K562 (cell line): ENCODE results near the gene MARCHF9.

ENCODE experiments used
- CHD2 ChIP-seq: IDR thresholded peaks from 2 replicates; pipeline ENCODE4 v1.6.1; 2011; ENCODE audit warnings: low read depth, low read length
- CTCF ChIP-seq, 3 experiments: IDR thresholded peaks in 2 of 3; conservative IDR thresholded peaks in 1 of 3; 2 replicates each; pipeline ENCODE4 v1.5.1; 2011 to 2012; ENCODE audit warnings: low read length in 3 of 3, mild to moderate bottlenecking in 3 of 3, control low read depth in 2 of 3, improper control_type of control experiment in 1 of 3, inconsistent platforms in 1 of 3, low read depth in 1 of 3, mixed read lengths in 1 of 3, moderate library complexity in 1 of 3; ENCODE audit not compliant: insufficient read depth in 2 of 3
- POLR2AphosphoS5 ChIP-seq: IDR thresholded peaks from 2 replicates; pipeline ENCODE4 v1.6.1; 2011; ENCODE audit warnings: mild to moderate bottlenecking, low read depth, low read length, moderate library complexity; ENCODE audit not compliant: control insufficient read depth, insufficient read depth
- RFX5 ChIP-seq: IDR thresholded peaks from 2 replicates; pipeline ENCODE4 v1.6.1; 2011; ENCODE audit warnings: low read depth, mild to moderate bottlenecking, improper control_type of control experiment, low read length
- RNF2 ChIP-seq: sonication (generic); IDR thresholded peaks from 2 replicates; pipeline ENCODE4 v1.6.1; 2016
- TSHZ1 ChIP-seq: fragments of 250-450 bp; sonication (Bioruptor Pico); IDR thresholded peaks from 2 replicates; pipeline ENCODE4 v1.4.0; 2020; ENCODE audit warnings: mild to moderate bottlenecking, moderate library complexity
- TF ChIP-seq, protein P1 (sequence below): fragments of 450-650 bp; conservative IDR thresholded peaks from 2 replicates; pipeline ENCODE4 v1.6.1; 2016; ENCODE audit warnings: missing genetic modification characterization, low read depth, mild to moderate bottlenecking, control low read depth, missing compliant biosample characterization
- TF ChIP-seq, protein P2 (sequence below): sonication (generic); formaldehyde crosslinking; IDR thresholded peaks from 2 replicates; pipeline ENCODE4 v1.8.1; 2023; ENCODE audit warnings: mild to moderate bottlenecking, missing genetic modification reagents

DNA sequence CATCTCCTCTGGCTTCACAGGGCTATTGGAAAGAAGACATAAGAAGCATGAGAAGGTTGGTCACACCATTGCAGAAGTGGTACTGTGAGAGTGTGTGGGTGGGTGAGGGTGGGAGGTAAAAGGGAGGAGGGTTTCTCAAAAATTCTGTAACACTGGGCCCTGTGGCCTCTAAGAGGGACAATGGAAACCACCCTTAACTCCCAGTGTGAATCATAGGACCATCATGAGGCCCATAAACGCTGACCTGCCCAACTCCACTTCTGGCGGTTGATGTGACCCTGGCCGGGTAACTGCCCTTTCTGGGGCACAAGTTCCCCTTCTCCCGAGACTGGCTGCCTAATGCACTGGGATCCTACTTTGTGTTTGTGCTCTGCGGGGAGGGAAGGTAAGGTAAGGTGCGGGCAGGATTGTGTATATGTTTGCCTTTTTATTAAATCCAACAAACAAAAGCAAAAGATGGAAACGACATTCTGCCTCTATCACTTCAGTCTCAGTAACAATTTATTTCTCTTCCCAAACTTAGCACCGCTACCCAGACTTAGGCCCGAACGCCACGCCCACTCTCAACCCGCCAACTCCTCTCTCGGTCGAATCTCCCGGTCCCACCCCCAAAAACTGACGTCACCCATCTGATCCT, 16.5 kb downstream of the MARCHF9 start:
- TF ChIP-seq POLR2AphosphoS5 = no peak
- no peak for TF ChIP-seq CTCF (IDR thresholded peaks at IDR 0.05 in 2 of 3, conservative IDR thresholded peaks at IDR 0.05 in 1 of 3; ENCODE audit: insufficient read depth in 2 of 3, low read depth in 1 of 3, low read length in 3 of 3)
- TF ChIP-seq, protein P1, sequence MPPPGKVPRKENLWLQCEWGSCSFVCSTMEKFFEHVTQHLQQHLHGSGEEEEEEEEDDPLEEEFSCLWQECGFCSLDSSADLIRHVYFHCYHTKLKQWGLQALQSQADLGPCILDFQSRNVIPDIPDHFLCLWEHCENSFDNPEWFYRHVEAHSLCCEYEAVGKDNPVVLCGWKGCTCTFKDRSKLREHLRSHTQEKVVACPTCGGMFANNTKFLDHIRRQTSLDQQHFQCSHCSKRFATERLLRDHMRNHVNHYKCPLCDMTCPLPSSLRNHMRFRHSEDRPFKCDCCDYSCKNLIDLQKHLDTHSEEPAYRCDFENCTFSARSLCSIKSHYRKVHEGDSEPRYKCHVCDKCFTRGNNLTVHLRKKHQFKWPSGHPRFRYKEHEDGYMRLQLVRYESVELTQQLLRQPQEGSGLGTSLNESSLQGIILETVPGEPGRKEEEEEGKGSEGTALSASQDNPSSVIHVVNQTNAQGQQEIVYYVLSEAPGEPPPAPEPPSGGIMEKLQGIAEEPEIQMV = no peak
- no peak for TF ChIP-seq TSHZ1 (CRISPR knock-in tag)
- TF ChIP-seq RNF2 = no peak
- TF ChIP-seq RFX5 = no peak
- TF ChIP-seq, protein P2, sequence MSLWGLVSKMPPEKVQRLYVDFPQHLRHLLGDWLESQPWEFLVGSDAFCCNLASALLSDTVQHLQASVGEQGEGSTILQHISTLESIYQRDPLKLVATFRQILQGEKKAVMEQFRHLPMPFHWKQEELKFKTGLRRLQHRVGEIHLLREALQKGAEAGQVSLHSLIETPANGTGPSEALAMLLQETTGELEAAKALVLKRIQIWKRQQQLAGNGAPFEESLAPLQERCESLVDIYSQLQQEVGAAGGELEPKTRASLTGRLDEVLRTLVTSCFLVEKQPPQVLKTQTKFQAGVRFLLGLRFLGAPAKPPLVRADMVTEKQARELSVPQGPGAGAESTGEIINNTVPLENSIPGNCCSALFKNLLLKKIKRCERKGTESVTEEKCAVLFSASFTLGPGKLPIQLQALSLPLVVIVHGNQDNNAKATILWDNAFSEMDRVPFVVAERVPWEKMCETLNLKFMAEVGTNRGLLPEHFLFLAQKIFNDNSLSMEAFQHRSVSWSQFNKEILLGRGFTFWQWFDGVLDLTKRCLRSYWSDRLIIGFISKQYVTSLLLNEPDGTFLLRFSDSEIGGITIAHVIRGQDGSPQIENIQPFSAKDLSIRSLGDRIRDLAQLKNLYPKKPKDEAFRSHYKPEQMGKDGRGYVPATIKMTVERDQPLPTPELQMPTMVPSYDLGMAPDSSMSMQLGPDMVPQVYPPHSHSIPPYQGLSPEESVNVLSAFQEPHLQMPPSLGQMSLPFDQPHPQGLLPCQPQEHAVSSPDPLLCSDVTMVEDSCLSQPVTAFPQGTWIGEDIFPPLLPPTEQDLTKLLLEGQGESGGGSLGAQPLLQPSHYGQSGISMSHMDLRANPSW = 0 out of 2 replicates have a peak, but pooled peaks have one; percentile 9
- no peak for TF ChIP-seq CHD2
